Astrocyte of the cerebellum (primary cell): Measurements from ENCODE around the gene PBLD.
"Not testable (repeated sequence)": the region's sequence is repeated elsewhere in the genome, so short reads cannot be mapped to it uniquely, and the experiment has no call there.

Source experiments
- DNase-seq: peaks from one replicate; pipeline ENCODE4 v3.0.0-alpha.2; 2011; ENCODE audit warnings: low read depth
- H3K4me3 ChIP-seq: 2 replicates; pipeline ENCODE4 v1.5.1; 2011; ENCODE audit warnings: mild to moderate bottlenecking, low read depth, low read length, moderate library complexity
- in situ Hi-C: cut with HindIII; loops from 2 replicates; pipeline ENCODE4 v1.10.0; 2017; ENCODE audit warnings: low sequenced_read_pairs
- TF ChIP-seq, protein P1 (sequence below): IDR thresholded peaks from 2 replicates; pipeline ENCODE4 v1.5.1; 2012; ENCODE audit warnings: low read length, low read depth, moderate library complexity, mild to moderate bottlenecking; ENCODE audit errors: missing control alignments

The PBLD gene

DNA sequence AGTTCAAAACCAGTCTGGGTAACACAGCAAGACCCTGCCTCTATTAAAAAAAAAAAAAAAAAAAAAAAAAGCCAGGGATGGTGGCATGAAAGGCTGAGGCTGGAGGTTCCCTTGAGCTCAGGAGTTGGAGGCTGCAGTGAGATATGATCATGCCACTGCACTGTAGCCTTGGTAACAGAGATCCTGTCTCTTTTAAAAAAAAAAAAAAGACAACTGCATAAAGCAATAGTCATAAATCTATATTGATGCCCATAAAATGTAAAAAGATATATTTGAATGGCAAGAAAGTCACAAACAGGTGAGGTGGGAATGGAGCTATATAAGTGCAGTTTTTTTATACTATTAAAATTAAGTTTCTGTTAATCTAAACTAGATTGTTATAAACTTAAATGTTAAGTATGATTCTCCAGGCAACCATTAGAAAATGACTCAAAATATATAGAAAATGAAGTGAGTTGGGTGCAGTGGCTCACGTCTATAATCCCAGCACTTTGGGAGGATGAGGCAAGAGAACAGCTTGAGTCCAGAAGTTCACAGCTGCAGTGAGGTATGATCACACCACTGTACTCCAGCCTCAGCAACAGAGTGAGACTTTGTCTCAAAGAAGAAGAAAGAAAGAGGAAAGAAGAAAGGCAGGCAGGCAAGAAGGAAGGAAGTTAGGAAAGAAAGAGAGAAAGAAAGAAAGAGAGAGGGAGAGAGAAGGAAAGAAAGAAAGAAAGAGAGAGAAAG lies 14.2 kb downstream of the PBLD start:
- TF ChIP-seq, protein P1, sequence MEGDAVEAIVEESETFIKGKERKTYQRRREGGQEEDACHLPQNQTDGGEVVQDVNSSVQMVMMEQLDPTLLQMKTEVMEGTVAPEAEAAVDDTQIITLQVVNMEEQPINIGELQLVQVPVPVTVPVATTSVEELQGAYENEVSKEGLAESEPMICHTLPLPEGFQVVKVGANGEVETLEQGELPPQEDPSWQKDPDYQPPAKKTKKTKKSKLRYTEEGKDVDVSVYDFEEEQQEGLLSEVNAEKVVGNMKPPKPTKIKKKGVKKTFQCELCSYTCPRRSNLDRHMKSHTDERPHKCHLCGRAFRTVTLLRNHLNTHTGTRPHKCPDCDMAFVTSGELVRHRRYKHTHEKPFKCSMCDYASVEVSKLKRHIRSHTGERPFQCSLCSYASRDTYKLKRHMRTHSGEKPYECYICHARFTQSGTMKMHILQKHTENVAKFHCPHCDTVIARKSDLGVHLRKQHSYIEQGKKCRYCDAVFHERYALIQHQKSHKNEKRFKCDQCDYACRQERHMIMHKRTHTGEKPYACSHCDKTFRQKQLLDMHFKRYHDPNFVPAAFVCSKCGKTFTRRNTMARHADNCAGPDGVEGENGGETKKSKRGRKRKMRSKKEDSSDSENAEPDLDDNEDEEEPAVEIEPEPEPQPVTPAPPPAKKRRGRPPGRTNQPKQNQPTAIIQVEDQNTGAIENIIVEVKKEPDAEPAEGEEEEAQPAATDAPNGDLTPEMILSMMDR = no peak
- in situ Hi-C loops = no loop called here
- no peak overlapping the region for H3K4me3 ChIP-seq
- no peak for DNase-seq

DNA sequence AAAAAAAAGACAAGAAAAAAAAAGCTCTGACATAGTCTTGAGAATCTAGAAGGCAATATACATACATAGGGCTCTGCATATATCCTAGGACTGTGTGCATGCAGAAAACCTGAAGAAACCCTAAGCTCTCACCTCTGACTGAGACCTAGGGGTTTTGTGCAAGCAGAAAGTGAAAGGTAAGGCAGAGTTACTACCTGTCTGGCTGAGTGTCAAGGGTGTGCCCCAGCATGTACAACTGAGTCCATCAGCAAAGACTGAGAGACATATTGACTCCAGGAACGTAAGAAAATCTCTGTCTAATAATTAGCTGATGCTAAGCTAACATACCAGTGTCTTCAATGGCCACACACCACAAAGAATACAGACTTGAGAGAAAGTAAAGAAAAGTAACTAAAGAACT lies 17.1 kb downstream of the PBLD start:
- DNase-seq = no peak
- TF ChIP-seq, protein P1 = no peak
- H3K4me3 ChIP-seq = no peak overlapping the region
- in situ Hi-C loops = no loop called here

DNA sequence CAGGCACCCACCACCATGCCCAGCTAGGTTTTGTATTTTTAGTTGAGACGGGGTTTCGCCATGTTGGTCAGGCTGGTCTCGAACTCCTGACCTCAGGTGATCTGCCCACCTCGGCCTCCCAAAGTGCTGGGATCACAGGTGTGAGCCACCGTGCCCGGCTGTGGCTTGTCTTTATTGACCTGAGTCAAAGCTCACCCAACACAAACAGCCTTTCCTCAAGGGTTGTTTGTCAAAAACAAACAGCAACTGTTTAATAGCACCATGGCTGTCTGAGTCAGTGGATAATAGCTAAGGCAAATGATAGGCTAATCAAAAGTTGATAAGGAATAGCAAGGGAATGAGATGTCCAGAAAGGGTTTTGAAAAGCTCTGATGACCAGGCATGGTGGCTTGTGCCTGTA lies 17.8 kb downstream of the PBLD start:
- in situ Hi-C loops, DNase-seq, H3K4me3 ChIP-seq: not testable (repeated sequence)

DNA sequence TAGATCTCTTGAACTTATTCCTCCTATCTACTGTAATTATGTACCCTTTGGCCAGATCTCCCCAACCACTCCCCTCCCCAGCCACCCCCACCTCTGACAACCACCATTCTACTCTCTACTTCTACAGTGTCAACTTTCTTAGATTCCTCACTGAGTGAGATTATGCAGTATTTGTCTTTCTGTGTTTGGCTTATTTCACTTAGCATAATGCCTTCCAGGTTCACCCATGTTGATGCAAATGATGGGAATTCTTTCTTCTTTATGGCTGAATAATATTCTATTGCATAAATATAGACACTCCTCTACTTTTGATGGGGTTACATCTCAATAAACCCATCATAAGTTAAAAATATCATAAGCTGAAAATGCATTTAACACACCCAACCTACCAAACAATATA lies 22.2 kb downstream of the PBLD start:
- in situ Hi-C loops = no loop called here
- H3K4me3 ChIP-seq = no peak overlapping the region
- TF ChIP-seq, protein P1 = no peak
- no peak for DNase-seq

DNA sequence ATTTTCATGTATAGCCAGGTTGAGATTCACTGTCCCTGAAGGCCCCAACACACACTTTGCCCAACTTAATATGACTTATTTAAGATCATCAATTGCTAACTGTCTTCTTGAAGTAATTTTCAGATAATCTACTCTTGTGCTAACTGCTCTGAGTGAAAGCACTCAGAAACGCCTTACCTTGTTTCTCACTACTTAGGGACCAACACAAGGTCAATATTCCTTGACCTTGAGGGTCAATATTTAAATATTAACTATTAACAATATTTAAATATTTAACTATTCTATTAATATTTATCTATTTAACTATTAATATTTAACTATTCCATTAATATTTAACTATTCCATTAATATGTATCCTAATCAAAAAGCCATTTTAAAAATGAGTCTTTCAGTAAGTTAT lies 26.9 kb downstream of the PBLD start:
- DNase-seq = no peak
- TF ChIP-seq, protein P1 = no peak
- H3K4me3 ChIP-seq = no peak overlapping the region
- in situ Hi-C loops = no loop called here

DNA sequence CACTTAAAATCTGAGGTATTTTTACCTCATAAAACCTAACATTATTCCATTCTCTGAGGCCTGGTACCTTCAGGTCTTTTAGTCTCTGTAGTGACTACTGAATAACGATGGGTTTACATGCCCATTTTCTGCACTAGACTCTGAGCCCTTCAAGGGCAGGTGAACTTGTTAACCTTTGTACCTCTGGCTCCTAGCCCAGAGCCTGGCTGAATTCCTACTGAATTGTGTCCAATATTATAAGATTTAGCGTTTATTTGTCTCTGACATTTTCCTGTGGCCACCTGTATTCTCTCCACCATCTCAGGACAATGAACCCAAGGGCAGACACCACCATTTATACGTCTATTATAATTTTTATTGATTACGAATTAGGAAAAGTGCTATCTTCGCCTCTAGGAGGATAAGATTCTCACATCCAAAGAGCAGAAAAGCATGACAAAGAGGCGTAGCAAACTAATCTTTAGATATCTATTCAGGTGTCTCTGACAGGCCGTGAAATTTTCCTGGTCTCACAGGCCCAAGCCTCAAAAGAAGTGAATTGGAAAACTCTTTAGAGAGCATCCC lies 28.8 kb downstream of the PBLD start:
- H3K4me3 ChIP-seq = no peak overlapping the region
- TF ChIP-seq, protein P1 = no peak
- in situ Hi-C loops = no loop called here
- DNase-seq = no peak

DNA sequence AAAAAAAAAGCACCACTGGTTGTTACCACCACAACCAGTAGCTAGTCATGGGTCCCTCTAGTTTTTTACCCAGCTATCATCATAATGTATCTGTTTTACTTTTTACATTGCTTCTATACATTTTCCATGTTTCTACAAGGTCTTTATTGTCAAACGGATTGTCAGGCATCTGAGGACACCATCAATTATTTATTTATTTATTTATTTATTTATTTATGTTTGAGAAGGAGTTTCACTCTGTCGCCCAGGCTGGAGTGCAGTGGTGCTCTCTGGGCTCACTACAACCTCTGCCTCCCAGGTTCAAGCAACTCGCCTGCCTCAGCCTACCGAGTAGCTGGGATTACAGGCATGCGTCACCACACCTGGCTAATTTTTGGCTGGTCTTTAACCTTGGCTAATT lies 29.9 kb downstream of the PBLD start:
- no peak overlapping the region for H3K4me3 ChIP-seq
- TF ChIP-seq, protein P1 = no peak
- in situ Hi-C loops = no loop called here
- no peak for DNase-seq
